ENCODE data around the gene ALMS1.

DNA sequence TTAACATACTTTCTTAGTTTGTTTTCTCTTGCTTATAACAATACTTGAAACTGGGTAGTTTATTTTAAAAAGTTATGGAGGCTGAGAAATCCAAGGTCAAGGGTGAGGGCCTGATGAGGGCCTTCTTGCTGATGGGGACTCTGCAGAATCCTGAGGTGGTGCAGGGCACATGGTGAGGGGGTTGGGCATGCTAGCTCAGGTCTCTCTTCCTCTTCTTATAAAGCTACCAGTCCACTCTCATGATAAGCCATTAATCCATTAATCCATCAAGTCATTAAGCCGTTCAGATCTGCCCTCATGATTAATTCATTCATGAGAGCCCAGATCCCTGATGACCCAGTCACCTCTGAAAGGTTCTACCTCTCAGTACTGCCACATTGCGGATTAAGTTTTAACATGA lies 21.4 kb downstream of the ALMS1 start:
- no peak for TF ChIP-seq CTCF (conservative IDR thresholded peaks at IDR 0.05)
- TF ChIP-seq ZFX (IDR thresholded peaks at IDR 0.05) = no peak
